SK-MEL-5 (cell line): Measurements from ENCODE around the gene GDF11. TPM values are rescaled to one million over a fixed set of nuclear protein-coding genes. Genes with fewer than 3 reads are reported as not detected.
A peak's percentile ranks its signal among the peaks of the same experiment; 100 is the strongest.

ENCODE experiments used
- DNase-seq: peaks from one replicate; pipeline ENCODE4 v3.0.0-alpha.2; 2016; ENCODE audit warnings: low read depth, low spot score
- in situ Hi-C: cut with HindIII; loops from 2 replicates; pipeline ENCODE4 v1.10.0; 2016; ENCODE audit warnings: low sequenced_read_pairs, high pct_unique_total_duplicates, low pct_unique_long_range_greater_than_20kb
- total RNA-seq: library from RNA; depleted of rRNA; stranded (reverse); fragments of >200 nt; shearing (Covaris generic); gene quantifications from 2 replicates; pipeline ENCODE4 v1.2.3, GENCODE V29; 2014

GDF11 gene
- total RNA-seq, 1 experiment from 2014 or later = 12.1 TPM

- no peak for DNase-seq
- in situ Hi-C loops = no loop called here
Measured at GRCh38 chr12:55732288-55732687, 10.6 kb upstream of the GDF11 start.

DNA sequence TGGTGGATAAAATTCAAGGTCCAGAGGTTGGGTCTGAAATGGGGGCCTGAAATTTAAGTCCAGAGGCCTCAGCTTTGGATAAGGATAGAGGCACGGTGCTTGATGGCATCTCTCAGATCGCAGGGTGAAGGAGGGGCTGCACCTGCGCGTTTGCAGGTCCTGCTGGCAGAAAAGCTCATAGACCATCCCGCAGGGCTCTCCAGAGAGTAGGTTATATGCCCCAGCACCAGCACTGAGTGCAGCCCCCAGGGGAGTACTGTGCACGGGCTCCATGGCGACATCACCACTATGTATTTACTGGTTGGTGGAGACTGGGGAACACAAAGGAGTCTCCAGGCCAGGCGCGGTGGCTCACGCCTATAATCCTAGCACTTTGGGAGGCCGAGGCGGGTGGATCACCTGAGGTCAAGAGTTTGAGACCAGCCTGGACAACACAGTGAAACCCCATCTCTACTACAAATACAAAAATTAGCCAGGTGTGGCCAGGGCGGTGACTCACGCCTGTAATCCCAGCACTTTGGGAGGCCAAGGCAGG, 9.8 kb upstream of the GDF11 start:
- in situ Hi-C loops = no loop called here
- DNase-seq = no peak

DNA sequence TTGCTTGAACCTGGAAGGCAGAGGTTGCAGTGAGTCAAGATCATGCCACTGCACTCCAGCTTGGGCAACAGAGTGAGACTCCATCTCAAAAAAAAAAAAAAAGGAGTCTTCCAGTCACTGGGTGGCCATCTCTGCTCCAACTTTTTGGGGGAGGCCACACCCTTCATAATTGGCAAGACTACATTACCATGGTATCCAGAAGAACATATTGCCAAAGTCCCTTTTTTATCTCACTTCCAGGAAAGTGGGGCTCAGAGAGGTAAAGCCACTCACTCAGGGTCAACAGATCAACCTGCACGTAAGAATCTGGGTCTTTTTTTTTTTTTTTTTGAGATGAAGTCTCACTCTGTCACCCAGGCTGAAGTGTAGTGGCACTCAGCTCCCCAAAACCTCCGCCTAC, 9.1 kb upstream of the GDF11 start:
- in situ Hi-C loops = no loop called here
- no peak for DNase-seq

GRCh38 chr12:55734595-55734994, 8.3 kb upstream of the GDF11 start:
- no peak for DNase-seq
- in situ Hi-C loops = no loop called here

DNA sequence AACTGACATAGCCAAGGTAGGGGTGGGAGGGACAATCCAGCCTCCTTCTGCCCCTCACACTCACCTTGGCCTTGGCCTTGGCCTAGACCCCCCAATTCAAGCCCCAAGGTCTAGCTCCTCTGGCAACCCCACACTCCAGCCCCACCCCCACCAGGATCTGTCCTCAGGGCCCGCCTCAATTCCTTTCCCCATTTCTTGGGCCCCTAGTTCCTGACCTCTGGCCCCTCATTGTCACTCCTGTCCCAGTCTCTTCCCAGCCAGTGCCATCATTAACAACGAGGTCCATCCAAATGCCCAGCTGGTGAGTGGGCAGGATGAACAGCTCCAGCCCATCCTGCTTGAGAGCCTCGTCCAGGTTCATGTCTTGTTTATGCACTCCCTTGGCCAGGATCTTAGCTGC, 6.8 kb upstream of the GDF11 start:
- in situ Hi-C loops = no loop called here
- no peak for DNase-seq

GRCh38 chr12:55736780-55737580, 5.9 kb upstream of the GDF11 start:
- DNase-seq = peak; percentile 89
- in situ Hi-C loops = no loop called here

- in situ Hi-C loops = no loop called here
- no peak for DNase-seq
Measured at GRCh38 chr12:55737581-55738122, 5.3 kb upstream of the GDF11 start.

GRCh38 chr12:55738123-55739024, 4.5 kb upstream of the GDF11 start:
- in situ Hi-C loops = no loop called here
- peak; percentile 93 for DNase-seq

DNA sequence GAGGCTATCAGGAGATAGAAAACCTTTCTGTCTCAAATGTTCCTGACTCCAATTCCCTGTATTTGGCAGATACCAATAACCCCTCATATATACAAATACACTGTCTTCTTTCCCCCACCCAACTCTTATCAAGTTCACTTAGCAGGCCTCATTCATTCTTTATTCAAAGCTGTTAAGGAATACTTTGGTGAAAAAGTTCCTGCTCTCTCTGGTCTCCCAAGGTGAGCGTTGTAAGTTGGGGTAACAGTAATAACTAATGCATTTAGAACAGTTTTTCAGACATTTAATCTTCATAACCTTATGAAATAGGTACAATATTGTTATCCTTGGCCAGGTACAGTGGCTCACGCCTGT, 3.9 kb upstream of the GDF11 start:
- in situ Hi-C loops = no loop called here

GRCh38 chr12:55741931-55742680, 816 bp upstream of the GDF11 start:
- no peak for DNase-seq
- in situ Hi-C loops = no loop called here

More for the DNA sequence above, 3.9 kb upstream of the GDF11 start:
- no peak for DNase-seq

DNA sequence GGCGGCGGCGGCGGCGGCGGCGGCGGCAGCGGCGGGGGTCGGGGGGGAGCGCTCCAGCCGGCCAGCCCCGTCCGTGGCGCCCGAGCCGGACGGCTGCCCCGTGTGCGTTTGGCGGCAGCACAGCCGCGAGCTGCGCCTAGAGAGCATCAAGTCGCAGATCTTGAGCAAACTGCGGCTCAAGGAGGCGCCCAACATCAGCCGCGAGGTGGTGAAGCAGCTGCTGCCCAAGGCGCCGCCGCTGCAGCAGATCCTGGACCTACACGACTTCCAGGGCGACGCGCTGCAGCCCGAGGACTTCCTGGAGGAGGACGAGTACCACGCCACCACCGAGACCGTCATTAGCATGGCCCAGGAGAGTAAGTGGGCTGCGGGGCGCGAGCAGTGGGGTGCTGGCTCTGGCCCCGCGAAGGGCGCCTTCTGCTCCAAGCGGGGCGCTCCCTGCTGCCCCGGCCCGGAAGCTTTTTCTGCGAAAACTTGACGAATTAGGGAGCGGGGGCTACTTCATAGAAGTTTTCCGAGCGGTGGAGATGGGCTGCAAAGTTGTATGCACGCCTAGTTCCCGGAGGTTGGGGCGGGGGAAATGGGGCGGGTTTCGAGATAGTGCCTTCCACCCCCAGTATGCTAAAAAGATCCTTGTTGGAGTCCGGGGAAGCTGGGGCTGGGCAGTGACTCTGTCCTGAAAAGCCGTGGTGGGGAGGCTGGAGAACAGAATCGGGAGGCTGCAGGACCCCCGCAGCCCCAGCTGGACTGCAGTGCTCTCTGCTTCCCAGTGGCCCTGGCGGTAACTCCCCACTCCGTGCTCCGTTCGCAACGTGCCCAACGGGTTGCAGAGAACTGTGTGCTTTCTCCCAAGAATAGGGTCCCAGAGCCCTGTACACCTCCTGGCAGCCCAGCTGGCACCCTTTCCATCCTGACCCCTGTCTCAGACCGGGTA, 751 bp downstream of the GDF11 start:
- in situ Hi-C loops = no loop called here
- peak; percentile 54 for DNase-seq

DNA sequence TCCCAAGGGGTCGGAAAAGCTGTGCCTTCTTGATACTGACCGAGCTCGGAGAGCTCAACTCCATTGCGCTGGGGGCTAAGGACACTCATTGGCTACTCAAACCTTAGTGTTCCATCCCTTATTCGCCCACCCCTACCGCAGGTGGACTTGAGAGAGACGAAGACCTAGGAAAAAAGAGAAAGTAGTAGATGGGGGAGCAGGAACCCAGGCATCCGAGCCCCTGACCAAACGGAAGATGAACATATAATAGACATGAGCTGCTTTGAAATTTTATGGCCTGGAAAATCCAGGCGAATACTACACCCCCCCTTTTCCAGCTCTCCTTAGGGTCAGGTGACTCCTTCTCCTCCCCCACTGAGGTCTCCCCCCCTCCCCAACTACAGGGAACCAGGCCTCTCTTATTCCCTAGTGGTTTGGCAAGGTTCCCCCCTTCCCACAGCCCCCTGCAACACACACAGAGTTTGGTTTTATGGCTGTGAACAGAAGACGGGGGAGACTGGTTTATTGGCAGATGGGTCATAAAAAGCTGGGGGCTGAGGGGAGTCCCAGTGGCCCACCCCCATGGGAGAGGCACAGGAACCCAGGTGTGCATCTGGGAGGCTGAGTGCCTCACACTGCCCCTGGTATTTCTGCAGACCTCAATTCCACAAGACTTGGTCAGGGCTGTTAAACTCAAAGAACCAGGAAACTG, 1.6 kb downstream of the GDF11 start:
- in situ Hi-C loops = no loop called here

DNA sequence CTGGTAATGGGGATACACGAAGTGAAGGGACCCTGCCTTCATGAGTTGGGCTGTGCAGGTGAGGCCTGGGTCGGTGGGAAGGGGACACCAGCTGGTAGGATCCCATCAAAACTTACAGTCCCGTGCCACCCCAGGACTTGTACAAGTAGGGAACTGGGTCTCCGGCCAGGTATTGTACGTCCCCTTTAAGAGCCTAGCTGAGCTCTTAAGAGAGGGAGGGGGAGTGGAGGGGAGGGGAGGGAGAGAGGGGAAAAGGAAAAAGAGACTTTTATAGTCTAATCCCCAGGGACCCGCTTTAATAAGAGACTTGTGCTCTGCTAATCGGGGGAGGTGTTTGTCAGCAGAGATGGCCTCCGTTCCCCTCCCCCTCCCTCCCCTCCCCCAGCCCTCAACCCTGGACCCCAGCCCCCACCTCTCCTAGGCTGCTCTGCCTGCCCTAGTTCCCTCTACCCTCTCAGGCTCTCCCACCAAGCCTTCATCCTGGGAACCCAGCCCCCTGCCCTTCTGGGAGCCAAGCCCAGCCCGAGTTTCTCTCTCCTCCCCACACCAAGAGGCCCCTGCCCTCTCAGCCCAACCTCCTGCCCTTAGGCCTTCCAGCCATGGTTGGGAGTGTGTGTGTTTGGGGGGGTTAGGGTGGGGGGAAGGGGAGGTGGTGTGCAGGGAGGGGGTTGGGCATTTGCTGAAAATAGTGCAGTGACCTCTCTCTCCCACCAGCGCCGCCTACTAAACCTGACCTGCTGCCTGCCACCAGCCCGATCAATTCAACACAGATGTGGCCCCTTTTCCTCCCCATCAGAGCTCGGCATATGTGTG, 2.6 kb downstream of the GDF11 start:
- in situ Hi-C loops = no loop called here
- DNase-seq = peak; percentile 93

More for the DNA sequence above, 1.6 kb downstream of the GDF11 start:
- no peak for DNase-seq

DNA sequence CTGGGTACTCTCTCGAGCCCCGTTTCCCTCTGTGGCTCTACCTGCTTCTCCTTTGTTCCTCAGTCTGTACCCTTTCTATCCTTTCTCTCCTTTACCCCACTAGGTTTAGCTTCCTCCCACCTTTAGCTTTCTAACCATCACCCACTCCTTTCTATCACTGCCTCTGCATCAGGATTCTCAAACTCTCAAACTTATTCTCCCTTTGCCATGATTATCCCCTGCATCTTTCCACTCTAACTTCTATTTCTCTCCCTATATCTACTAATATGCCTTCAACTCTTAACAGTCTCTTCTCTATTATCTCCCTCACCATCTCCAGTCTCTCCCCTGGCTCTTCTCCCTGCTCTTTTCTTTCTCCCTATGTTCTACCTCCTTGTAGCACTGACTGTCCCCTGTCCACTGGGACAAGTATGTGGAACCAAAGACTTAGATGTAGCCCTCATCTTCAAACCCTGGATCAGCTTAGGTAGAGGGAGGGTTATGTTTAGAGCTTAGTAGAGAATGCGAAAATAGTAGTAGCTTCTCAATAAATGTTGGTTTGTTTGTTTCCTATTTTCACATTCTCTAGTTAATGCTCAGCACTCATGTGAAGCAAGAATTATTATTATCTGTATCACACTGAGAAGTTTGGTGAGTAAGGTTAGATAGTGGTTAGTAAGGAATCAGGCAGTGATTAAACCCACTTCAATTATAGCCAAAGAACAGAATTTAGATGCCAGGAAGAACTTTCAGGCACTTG, 3.4 kb downstream of the GDF11 start:
- DNase-seq = no peak
- in situ Hi-C loops = no loop called here

DNA sequence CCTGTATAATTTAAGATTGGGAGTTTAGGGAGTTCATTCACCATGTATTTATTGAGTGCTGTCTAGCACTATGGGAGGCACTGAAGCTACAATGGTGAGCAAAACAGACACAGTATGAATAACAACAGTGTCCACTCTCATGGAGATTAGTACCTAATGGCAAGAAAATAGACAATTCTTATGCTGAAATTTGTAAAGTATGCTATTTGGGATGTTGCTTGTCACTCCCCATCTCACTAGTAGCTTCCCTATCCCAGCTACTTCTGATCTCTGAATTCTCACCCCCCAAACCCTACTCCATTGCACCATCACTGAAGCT, 4.0 kb downstream of the GDF11 start:
- in situ Hi-C loops = no loop called here
- DNase-seq = no peak
